Measurements from ENCODE around the gene HDAC4.

DNA sequence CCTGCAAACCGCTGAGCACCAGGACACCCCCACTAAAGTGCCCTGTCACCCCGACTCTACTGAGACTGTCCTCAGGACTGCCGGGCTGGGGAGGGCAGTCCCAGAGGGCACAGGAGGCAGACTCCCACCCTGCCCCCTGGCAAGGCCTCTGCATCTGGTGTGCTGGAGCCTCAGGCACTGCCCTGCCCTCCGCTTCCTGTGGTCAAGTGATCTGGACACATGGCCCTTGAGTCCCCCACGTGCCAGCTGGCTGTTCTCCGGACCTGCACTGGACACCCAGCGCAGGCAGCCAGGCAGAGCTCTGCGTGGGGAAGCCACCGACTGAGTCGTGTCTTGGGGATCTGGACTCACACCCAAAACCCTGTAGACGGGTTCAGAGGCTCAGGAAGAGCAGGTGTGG is 335.3 kb downstream of the HDAC4 start:
- TF ChIP-seq, protein P1, sequence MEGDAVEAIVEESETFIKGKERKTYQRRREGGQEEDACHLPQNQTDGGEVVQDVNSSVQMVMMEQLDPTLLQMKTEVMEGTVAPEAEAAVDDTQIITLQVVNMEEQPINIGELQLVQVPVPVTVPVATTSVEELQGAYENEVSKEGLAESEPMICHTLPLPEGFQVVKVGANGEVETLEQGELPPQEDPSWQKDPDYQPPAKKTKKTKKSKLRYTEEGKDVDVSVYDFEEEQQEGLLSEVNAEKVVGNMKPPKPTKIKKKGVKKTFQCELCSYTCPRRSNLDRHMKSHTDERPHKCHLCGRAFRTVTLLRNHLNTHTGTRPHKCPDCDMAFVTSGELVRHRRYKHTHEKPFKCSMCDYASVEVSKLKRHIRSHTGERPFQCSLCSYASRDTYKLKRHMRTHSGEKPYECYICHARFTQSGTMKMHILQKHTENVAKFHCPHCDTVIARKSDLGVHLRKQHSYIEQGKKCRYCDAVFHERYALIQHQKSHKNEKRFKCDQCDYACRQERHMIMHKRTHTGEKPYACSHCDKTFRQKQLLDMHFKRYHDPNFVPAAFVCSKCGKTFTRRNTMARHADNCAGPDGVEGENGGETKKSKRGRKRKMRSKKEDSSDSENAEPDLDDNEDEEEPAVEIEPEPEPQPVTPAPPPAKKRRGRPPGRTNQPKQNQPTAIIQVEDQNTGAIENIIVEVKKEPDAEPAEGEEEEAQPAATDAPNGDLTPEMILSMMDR (IDR thresholded peaks at IDR 0.05), result no peak
- TF ChIP-seq POLR2A (IDR thresholded peaks at IDR 0.05), result no peak
